Mesendoderm (in vitro differentiated cells): ENCODE data around the gene CHD2.
"Not testable (repeated sequence)": the region's sequence is repeated elsewhere in the genome, so short reads cannot be mapped to it uniquely, and the experiment has no call there.

Experiments
- DNase-seq: peaks from one replicate; pipeline ENCODE4 v3.0.0; 2013
- H2AK5ac ChIP-seq: 2 replicates; pipeline ENCODE4 v1.6.1; 2013; ENCODE audit warnings: low read length, inconsistent platforms
- H2BK120ac ChIP-seq: 2 replicates; pipeline ENCODE4 v1.6.1; 2013; ENCODE audit warnings: low read depth, mild to moderate bottlenecking, low read length, moderate library complexity, mixed read lengths
- H2BK15ac ChIP-seq: replicated peaks from 2 replicates; pipeline ENCODE4 v1.6.1; 2013; ENCODE audit warnings: low read depth, mild to moderate bottlenecking, moderate library complexity
- H2BK5ac ChIP-seq: 2 replicates; pipeline ENCODE4 v1.6.1; 2013; ENCODE audit warnings: low read length, inconsistent platforms
- H3K18ac ChIP-seq: 2 replicates; pipeline ENCODE4 v1.6.1; 2013; ENCODE audit warnings: mild to moderate bottlenecking, low read length, mixed read lengths
- H3K23ac ChIP-seq: one replicate; pipeline ENCODE4 v1.6.1; 2013; ENCODE audit warnings: low read length
- H3K27ac ChIP-seq: 2 replicates; pipeline ENCODE4 v1.5.1; 2013; ENCODE audit warnings: low read depth, mild to moderate bottlenecking, inconsistent platforms, low read length, moderate library complexity
- H3K27me3 ChIP-seq: 2 replicates; pipeline ENCODE4 v1.6.1; 2013; ENCODE audit warnings: low read length, control low read depth, mild to moderate bottlenecking, inconsistent platforms; ENCODE audit not compliant: insufficient read depth, poor library complexity
- H3K36me3 ChIP-seq: 2 replicates; pipeline ENCODE4 v1.6.1; 2013; ENCODE audit warnings: low read length, inconsistent platforms; ENCODE audit not compliant: control insufficient read depth, insufficient read depth
- H3K4ac ChIP-seq: one replicate; pipeline ENCODE4 v1.6.1; 2013; ENCODE audit warnings: low read depth, mild to moderate bottlenecking, low read length, moderate library complexity
- H3K4me1 ChIP-seq: 2 replicates; pipeline ENCODE4 v1.6.1; 2013; ENCODE audit warnings: low read depth, low read length, inconsistent platforms; ENCODE audit not compliant: control insufficient read depth
- H3K4me2 ChIP-seq: 2 replicates; pipeline ENCODE4 v1.6.1; 2013; ENCODE audit warnings: low read length
- H3K4me3 ChIP-seq: 2 replicates; pipeline ENCODE4 v1.5.1; 2013; ENCODE audit warnings: mild to moderate bottlenecking, low read length
- H3K56ac ChIP-seq: one replicate; pipeline ENCODE4 v1.6.1; 2013; ENCODE audit warnings: low read length
- H3K79me1 ChIP-seq: 2 replicates; pipeline ENCODE4 v1.6.1; 2013; ENCODE audit warnings: low read length, inconsistent platforms
- H3K79me2 ChIP-seq: 2 replicates; pipeline ENCODE4 v1.6.1; 2013; ENCODE audit warnings: mild to moderate bottlenecking, low read length; ENCODE audit not compliant: control insufficient read depth, insufficient read depth
- H3K9ac ChIP-seq: 2 replicates; pipeline ENCODE4 v1.6.1; 2013; ENCODE audit warnings: low read length, inconsistent platforms
- H4K5ac ChIP-seq: one replicate; pipeline ENCODE4 v1.6.1; 2013; ENCODE audit warnings: low read length
- H4K8ac ChIP-seq: one replicate; pipeline ENCODE4 v1.6.1; 2013; ENCODE audit warnings: low read depth, mild to moderate bottlenecking, control low read depth, low read length, moderate library complexity
- WGBS: extraction: QIAGEN DNeasy Blood & Tissue Kit; methylation state at CpG from one replicate; pipeline ENCODE4 v1.1.7; 2013; ENCODE audit warnings: low lambda C conversion rate, missing lambda C conversion rate; ENCODE audit not compliant: insufficient coverage; ENCODE audit errors: extremely low coverage; 5-methylcytosine and 5-hydroxymethylcytosine counted together

The CHD2 gene

DNA sequence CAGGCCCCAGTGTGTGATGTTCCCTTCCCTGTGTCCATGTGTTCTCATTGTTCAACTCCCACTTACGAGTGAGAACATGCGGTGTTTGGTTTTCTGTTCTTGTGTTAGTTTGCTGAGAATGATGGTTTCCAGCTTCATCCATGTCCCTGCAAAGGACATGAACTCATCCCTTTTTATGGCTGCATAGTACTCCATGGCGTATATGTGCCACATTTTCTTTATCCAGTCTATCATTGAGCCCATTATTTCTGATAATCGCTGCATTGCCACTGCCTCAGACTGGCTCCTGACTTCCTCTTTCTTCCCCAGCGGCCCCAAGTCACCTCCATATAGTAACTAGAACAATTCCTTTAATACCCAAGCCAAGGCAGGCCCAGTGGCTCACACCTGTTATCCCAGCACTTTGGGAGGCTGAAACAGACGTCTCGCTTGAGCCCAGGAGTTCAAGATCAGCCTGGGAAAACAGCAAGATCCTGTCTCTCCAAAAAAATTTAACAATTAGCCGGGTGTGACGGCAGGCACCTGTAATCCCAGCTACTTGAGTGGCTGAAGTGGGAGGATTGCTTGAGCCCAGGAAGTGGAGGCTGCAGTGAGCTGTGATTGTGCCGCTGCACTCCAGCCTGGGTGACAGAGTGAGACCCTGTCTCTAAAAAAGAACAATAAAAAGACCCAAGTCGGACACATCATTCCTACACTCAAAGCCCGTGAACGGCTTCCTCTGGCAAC, 139.6 kb downstream of the CHD2 start:
- not testable (repeated sequence) for H2AK5ac ChIP-seq, H3K36me3 ChIP-seq, DNase-seq, H4K5ac ChIP-seq, H3K27ac ChIP-seq, H2BK120ac ChIP-seq, H3K56ac ChIP-seq, H3K79me1 ChIP-seq, H2BK5ac ChIP-seq, H3K79me2 ChIP-seq, H3K23ac ChIP-seq, H3K18ac ChIP-seq, H3K4ac ChIP-seq, H3K9ac ChIP-seq, H3K27me3 ChIP-seq, H3K4me2 ChIP-seq, H2BK15ac ChIP-seq, H4K8ac ChIP-seq, H3K4me3 ChIP-seq, H3K4me1 ChIP-seq
- WGBS, result no CpG with 5 or more reads among the region's 13 CpGs

GRCh38 chr15:93040288-93041158, 140.4 kb downstream of the CHD2 start:
- no peak overlapping the region for H3K4ac ChIP-seq
- no peak overlapping the region for H3K23ac ChIP-seq
- H3K4me2 ChIP-seq, result no peak overlapping the region
- no peak overlapping the region for H4K5ac ChIP-seq
- no CpG with 5 or more reads among the region's 20 CpGs for WGBS
- H3K9ac ChIP-seq, result no peak overlapping the region
- no peak overlapping the region for H4K8ac ChIP-seq
- no peaks in the 10 kb centered on the region for H3K4me1 ChIP-seq
- DNase-seq, result no peak
- no peaks in the 10 kb centered on the region for H3K79me1 ChIP-seq
- no peak overlapping the region for H3K18ac ChIP-seq
- H2BK15ac ChIP-seq, result no peak overlapping the region
- no peak overlapping the region for H3K4me3 ChIP-seq
- H2BK120ac ChIP-seq, result no peak overlapping the region
- no peak overlapping the region for H3K27ac ChIP-seq
- H2BK5ac ChIP-seq, result no peak overlapping the region
- H3K36me3 ChIP-seq, result no peaks in the 10 kb centered on the region
- H2AK5ac ChIP-seq, result no peak overlapping the region
- no peak overlapping the region for H3K56ac ChIP-seq
- H3K27me3 ChIP-seq, result no peaks in the 10 kb centered on the region
- H3K79me2 ChIP-seq, result no peaks in the 10 kb centered on the region

GRCh38 chr15:93041159-93041547, 141.0 kb downstream of the CHD2 start:
- Histone ChIP-seq H3K27ac (no peak overlapping the region), H4K5ac (no peak overlapping the region), H3K4ac (no peak overlapping the region), H3K79me1 (no peaks in the 10 kb centered on the region), H3K4me1 (no peaks in the 10 kb centered on the region), H3K4me3 (no peak overlapping the region), H3K18ac (no peak overlapping the region), H3K23ac (no peak overlapping the region), H3K56ac (no peak overlapping the region), H3K9ac (no peak overlapping the region), H3K4me2 (no peak overlapping the region), H2BK15ac (no peak overlapping the region), H4K8ac (no peak overlapping the region), H2BK120ac (no peak overlapping the region), H2BK5ac (no peak overlapping the region), H2AK5ac (no peak overlapping the region), H3K79me2 (no peaks in the 10 kb centered on the region), H3K36me3 (no peaks in the 10 kb centered on the region), H3K27me3 (no peaks in the 10 kb centered on the region)
- no peak for DNase-seq
- no CpG with 5 or more reads among the region's 13 CpGs for WGBS

- H3K27me3 ChIP-seq, result no peaks in the 10 kb centered on the region
- no peak overlapping the region for H2AK5ac ChIP-seq
- H3K27ac ChIP-seq, result no peak overlapping the region
- H3K4me3 ChIP-seq, result no peak overlapping the region
- no peak overlapping the region for H2BK5ac ChIP-seq
- H3K79me2 ChIP-seq, result no peaks in the 10 kb centered on the region
- H4K8ac ChIP-seq, result no peak overlapping the region
- no peaks in the 10 kb centered on the region for H3K36me3 ChIP-seq
- no peaks in the 10 kb centered on the region for H3K79me1 ChIP-seq
- H3K4me2 ChIP-seq, result no peak overlapping the region
- no CpG with 5 or more reads among the region's 3 CpGs for WGBS
- no peak overlapping the region for H3K9ac ChIP-seq
- H2BK120ac ChIP-seq, result no peak overlapping the region
- H3K56ac ChIP-seq, result no peak overlapping the region
- H3K23ac ChIP-seq, result no peak overlapping the region
- H3K18ac ChIP-seq, result no peak overlapping the region
- no peaks in the 10 kb centered on the region for H3K4me1 ChIP-seq
- H4K5ac ChIP-seq, result no peak overlapping the region
- no peak overlapping the region for H2BK15ac ChIP-seq
- no peak for DNase-seq
- no peak overlapping the region for H3K4ac ChIP-seq
Observed at GRCh38 chr15:93042211-93042610, 142.1 kb downstream of the CHD2 start.

GRCh38 chr15:93042691-93043378, 142.7 kb downstream of the CHD2 start:
- Histone ChIP-seq H3K4me1 (no peaks in the 10 kb centered on the region), H2BK120ac (no peak overlapping the region), H2BK5ac (no peak overlapping the region), H3K23ac (no peak overlapping the region), H4K5ac (no peak overlapping the region), H3K4ac (no peak overlapping the region), H3K79me1 (no peaks in the 10 kb centered on the region), H2AK5ac (no peak overlapping the region), H3K4me2 (no peak overlapping the region), H3K36me3 (no peaks in the 10 kb centered on the region), H4K8ac (no peak overlapping the region), H3K4me3 (no peak overlapping the region), H3K18ac (no peak overlapping the region), H2BK15ac (no peak overlapping the region), H3K9ac (no peak overlapping the region), H3K79me2 (no peaks in the 10 kb centered on the region), H3K27me3 (no peaks in the 10 kb centered on the region), H3K56ac (no peak overlapping the region), H3K27ac (no peak overlapping the region)
- no peak for DNase-seq
- no CpG with 5 or more reads among the region's 18 CpGs for WGBS
